ENCODE measurements around the gene SCYL2. TPM values are rescaled to one million over a fixed set of nuclear protein-coding genes. Genes with fewer than 3 reads are reported as not detected.
"Not testable (repeated sequence)": the region's sequence is repeated elsewhere in the genome, so short reads cannot be mapped to it uniquely, and the experiment has no call there.

The SCYL2 gene, protein sequence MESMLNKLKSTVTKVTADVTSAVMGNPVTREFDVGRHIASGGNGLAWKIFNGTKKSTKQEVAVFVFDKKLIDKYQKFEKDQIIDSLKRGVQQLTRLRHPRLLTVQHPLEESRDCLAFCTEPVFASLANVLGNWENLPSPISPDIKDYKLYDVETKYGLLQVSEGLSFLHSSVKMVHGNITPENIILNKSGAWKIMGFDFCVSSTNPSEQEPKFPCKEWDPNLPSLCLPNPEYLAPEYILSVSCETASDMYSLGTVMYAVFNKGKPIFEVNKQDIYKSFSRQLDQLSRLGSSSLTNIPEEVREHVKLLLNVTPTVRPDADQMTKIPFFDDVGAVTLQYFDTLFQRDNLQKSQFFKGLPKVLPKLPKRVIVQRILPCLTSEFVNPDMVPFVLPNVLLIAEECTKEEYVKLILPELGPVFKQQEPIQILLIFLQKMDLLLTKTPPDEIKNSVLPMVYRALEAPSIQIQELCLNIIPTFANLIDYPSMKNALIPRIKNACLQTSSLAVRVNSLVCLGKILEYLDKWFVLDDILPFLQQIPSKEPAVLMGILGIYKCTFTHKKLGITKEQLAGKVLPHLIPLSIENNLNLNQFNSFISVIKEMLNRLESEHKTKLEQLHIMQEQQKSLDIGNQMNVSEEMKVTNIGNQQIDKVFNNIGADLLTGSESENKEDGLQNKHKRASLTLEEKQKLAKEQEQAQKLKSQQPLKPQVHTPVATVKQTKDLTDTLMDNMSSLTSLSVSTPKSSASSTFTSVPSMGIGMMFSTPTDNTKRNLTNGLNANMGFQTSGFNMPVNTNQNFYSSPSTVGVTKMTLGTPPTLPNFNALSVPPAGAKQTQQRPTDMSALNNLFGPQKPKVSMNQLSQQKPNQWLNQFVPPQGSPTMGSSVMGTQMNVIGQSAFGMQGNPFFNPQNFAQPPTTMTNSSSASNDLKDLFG
- 10 to 100 TPM; 18.9 to 25.1 (median 21.7) TPM for polyA plus RNA-seq (ENCODE audit: low read depth in 6 of 6)

GRCh38 chr12:100266835-100267602 lies at the start of gene SCYL2, which contains the start of gene DEPDC4:
TSS of gene SCYL2 (plus strand) at chr12:100267177. CDS start at chr12:100282971, 15,794 bp downstream.
TSS of gene DEPDC4 (minus strand) at chr12:100267079. CDS start at chr12:100267076, 3 bp downstream.
- Mint-ChIP-seq H3K4me1 (peaks cover 15 to 29% (median 26%) of the 10 kb centered on the region in 3 donors), H3K9me3 (no peaks in the 10 kb centered on the region), H3K27ac (peak within 1 kb of the TSS; percentile 95 to 99 (median 98)), H3K36me3 (no peaks in the 10 kb centered on the region), H3K4me3 (peak within 1 kb of the TSS; percentile 95 to 100 (median 98)), H3K27me3 (no peaks in the 10 kb centered on the region)
- DNase-seq (peak; percentile 95), ATAC-seq (ENCODE audit: low read depth in 2 of 2) (peak; percentile 87)

- no peak for ATAC-seq (ENCODE audit: low read depth in 2 of 2)
Observed at GRCh38 chr12:100219328-100220109, 47.5 kb upstream of the SCYL2 start.

DNA sequence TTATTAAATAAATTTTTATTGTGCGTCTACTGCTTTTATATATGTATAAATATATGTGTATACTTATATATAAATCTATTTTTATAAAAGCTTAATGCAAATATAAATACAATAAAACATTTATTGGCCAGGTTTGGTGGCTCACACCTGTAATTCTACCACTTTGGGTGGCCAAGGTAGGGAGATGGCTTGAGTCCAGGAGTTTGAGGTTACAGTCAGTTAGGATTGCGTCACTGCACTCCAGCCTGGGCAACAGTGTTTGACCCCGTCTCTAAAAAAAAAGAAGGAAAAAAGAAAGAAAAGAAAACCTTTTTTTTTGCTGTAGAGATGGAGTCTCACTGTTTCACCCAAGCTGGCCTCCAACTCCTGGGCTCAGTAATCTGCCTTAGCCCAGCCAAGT lies 45.5 kb upstream of the SCYL2 start:
- no peaks in the 10 kb centered on the region for H3K9me3 Mint-ChIP-seq
- no peaks in the 10 kb centered on the region for H3K27me3 Mint-ChIP-seq
- no peak overlapping the region for H3K27ac Mint-ChIP-seq
- H3K36me3 Mint-ChIP-seq = peaks cover 8 to 30% of the 10 kb centered on the region in 2 donors
- no peak for ATAC-seq (ENCODE audit: low read depth in 2 of 2)
- H3K4me1 Mint-ChIP-seq = no peaks in the 10 kb centered on the region
- no peak for DNase-seq
- no peak overlapping the region for H3K4me3 Mint-ChIP-seq

More at GRCh38 chr12:100219328-100220109, 47.5 kb upstream of the SCYL2 start:
- DNase-seq = no peak
- peaks cover 0 to 2% (median 0%) of the 10 kb centered on the region in 3 donors for H3K4me1 Mint-ChIP-seq
- no peaks in the 10 kb centered on the region for H3K27me3 Mint-ChIP-seq
- H3K4me3 Mint-ChIP-seq = no peak overlapping the region
- H3K27ac Mint-ChIP-seq = peak overlapping the region in 1 of 6 donors; percentile 44
- no peaks in the 10 kb centered on the region for H3K9me3 Mint-ChIP-seq
- H3K36me3 Mint-ChIP-seq = peaks cover 8 to 32% of the 10 kb centered on the region in 2 donors

DNA sequence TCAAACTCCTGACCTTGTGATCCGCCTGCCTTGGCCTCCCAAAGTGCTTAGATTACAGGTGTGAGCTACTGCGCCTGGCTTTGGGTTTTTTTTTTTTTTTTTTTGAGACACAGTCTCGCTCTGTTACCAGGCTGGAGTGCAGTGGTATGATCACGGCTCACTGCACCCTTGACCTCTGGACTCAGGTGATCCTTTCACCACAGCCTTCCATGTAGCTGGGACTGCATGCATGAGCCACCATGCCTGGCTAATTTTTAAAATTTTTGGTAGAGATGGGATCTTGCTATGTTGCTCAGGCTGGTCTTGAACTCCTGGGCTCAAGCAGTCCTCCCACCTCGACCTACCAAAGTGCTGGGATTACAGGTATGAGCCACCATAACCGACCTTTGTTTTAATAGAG lies 44.8 kb upstream of the SCYL2 start:
- not testable (repeated sequence) for H3K27ac Mint-ChIP-seq; H3K4me3 Mint-ChIP-seq; DNase-seq; H3K4me1 Mint-ChIP-seq; ATAC-seq (ENCODE audit: low read depth in 2 of 2); H3K27me3 Mint-ChIP-seq; H3K9me3 Mint-ChIP-seq
- peaks cover 8 to 33% of the 10 kb centered on the region in 2 donors for H3K36me3 Mint-ChIP-seq

DNA sequence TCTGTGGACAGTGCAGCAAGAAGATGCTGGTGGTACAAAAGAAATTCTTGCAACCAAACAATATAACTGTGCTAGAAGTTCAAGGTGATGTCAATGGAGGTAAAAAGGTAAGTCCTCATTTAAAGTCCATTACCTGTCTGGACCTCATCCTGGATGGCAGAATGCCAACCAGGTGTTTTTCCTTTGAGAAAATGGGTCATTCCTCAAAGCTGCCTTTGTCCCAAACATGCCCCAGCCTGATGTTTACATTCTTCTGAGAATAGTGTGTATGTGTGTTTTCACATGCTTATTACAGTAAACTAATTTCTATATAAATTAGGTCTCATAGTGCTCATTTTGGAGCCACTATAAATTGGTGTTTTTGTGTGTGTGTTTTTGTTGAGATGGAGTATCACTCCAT lies 41.5 kb upstream of the SCYL2 start:
- ATAC-seq (ENCODE audit: low read depth in 2 of 2) (no peak), DNase-seq (no peak)
- no peak overlapping the region for H3K4me3 Mint-ChIP-seq
- H3K4me1 Mint-ChIP-seq = no peaks in the 10 kb centered on the region
- peaks cover 8 to 21% of the 10 kb centered on the region in 2 donors for H3K36me3 Mint-ChIP-seq
- no peaks in the 10 kb centered on the region for H3K27me3 Mint-ChIP-seq
- no peaks in the 10 kb centered on the region for H3K9me3 Mint-ChIP-seq
- no peak overlapping the region for H3K27ac Mint-ChIP-seq

DNA sequence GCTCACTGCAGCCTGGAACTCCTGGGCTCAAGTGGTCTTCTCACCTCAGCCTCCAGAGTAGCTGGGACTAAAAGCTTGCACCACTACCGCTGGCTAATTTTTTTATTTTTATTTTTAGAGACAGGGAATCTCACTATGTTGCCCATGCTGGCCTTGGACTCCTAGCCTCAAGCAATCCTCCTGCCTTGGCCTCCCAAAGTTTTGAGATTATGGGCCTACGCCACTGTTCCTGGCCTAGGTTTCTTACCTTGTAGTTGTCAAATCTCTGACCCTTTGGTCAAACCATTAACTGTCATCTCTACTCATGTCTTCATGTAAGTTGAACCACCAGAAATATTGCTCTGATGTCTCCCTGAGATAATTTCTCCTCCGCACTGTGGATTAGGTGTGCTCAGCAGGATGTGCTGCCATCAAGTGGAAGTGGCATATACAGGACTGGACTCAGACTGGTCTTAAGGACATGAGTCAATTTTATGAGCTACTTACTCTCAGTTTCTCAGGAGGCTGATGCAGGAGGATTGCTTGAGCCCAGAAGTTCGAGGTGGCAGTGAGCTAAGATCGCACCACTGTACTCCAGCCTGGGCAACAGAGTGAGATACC lies 37.8 kb upstream of the SCYL2 start:
- Mint-ChIP-seq H3K4me3 (no peak overlapping the region), H3K36me3 (peaks cover 0 to 14% of the 10 kb centered on the region in 2 donors), H3K4me1 (no peaks in the 10 kb centered on the region), H3K9me3 (no peaks in the 10 kb centered on the region), H3K27me3 (no peaks in the 10 kb centered on the region), H3K27ac (no peak overlapping the region)
- DNase-seq (no peak), ATAC-seq (ENCODE audit: low read depth in 2 of 2) (no peak)

- no peak for ATAC-seq (ENCODE audit: low read depth in 2 of 2)
- Mint-ChIP-seq H3K27ac (peak overlapping the region in 2 of 6 donors; percentile 40 to 60), H3K27me3 (no peaks in the 10 kb centered on the region), H3K4me3 (no peak overlapping the region), H3K9me3 (no peaks in the 10 kb centered on the region), H3K36me3 (peaks cover 0 to 13% of the 10 kb centered on the region in 2 donors), H3K4me1 (no peaks in the 10 kb centered on the region)
- no peak for DNase-seq
Observed at GRCh38 chr12:100229876-100230275, 37.1 kb upstream of the SCYL2 start.

GRCh38 chr12:100231873-100232272 lies 35.1 kb upstream of the SCYL2 start:
- not testable (repeated sequence) for H3K27me3 Mint-ChIP-seq; H3K4me3 Mint-ChIP-seq; H3K27ac Mint-ChIP-seq; DNase-seq; H3K36me3 Mint-ChIP-seq; H3K9me3 Mint-ChIP-seq; H3K4me1 Mint-ChIP-seq; ATAC-seq (ENCODE audit: low read depth in 2 of 2)

DNA sequence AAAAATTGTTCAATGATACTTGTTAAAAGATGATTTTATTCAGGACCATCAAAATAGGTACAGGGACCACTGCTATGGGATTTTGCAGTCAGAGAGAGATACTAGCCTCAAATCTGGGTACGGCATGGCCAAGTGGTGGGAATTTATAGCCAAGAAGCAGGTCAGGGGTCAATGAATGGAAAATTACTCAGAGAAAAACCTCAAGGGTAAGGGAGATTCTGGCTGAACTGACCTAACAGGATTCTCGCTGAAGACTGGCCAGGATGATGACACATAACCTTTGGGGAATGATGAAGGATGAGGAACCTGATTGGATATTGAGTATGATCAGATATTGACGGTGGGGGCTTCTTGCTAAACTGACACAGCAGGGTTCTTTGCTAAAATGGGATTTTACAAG lies 32.8 kb upstream of the SCYL2 start:
- ATAC-seq (ENCODE audit: low read depth in 2 of 2) = no peak
- no peak overlapping the region for H3K4me3 Mint-ChIP-seq
- H3K4me1 Mint-ChIP-seq = no peaks in the 10 kb centered on the region

GRCh38 chr12:100234591-100235304 lies 32.2 kb upstream of the SCYL2 start:
- DNase-seq (no peak), ATAC-seq (ENCODE audit: low read depth in 2 of 2) (no peak)
- H3K36me3 Mint-ChIP-seq = no peaks in the 10 kb centered on the region
- H3K27ac Mint-ChIP-seq = no peak overlapping the region
- no peak overlapping the region for H3K4me3 Mint-ChIP-seq
- no peaks in the 10 kb centered on the region for H3K27me3 Mint-ChIP-seq
- peaks cover 0 to 2% (median 0%) of the 10 kb centered on the region in 7 donors for H3K9me3 Mint-ChIP-seq
- no peaks in the 10 kb centered on the region for H3K4me1 Mint-ChIP-seq

More for the DNA sequence above, 32.8 kb upstream of the SCYL2 start:
- Mint-ChIP-seq H3K27ac (no peak overlapping the region), H3K36me3 (no peaks in the 10 kb centered on the region), H3K27me3 (no peaks in the 10 kb centered on the region), H3K9me3 (peaks cover 0 to 2% (median 0%) of the 10 kb centered on the region in 7 donors)
- DNase-seq = no peak

DNA sequence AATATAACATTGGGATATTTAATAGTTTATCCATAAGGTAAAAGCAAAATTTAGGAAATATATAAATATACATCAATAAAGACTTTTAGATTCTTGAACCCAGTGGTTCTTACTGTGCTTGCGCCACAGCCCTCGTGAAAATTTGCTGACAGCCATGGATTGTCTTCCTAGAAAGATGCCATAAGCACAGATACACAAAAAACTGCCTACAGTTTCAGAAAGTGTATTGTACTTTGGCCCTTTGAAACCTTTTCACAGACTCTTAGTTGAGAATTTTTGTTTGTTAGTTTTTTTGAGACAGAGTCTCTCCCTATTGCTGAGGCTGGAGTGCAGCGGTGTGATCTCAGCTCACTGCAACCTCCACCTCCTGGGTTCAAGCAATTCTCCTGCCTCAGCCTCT lies 28.2 kb upstream of the SCYL2 start:
- Mint-ChIP-seq H3K27ac (no peak overlapping the region), H3K27me3 (no peaks in the 10 kb centered on the region), H3K4me3 (no peak overlapping the region), H3K4me1 (no peaks in the 10 kb centered on the region), H3K9me3 (peaks cover 0 to 2% (median 0%) of the 10 kb centered on the region in 7 donors), H3K36me3 (no peaks in the 10 kb centered on the region)
- DNase-seq (no peak), ATAC-seq (ENCODE audit: low read depth in 2 of 2) (no peak)
